HG02798 (cell line): ENCODE results near the gene MAP3K14.
"Not testable (repeated sequence)": the region's sequence is repeated elsewhere in the genome, so short reads cannot be mapped to it uniquely, and the experiment has no call there.

ENCODE experiments used
- ATAC-seq: cut with Tn5 transposase; IDR thresholded peaks from one replicate; pipeline ENCODE4 v1.9.1; 2021; ENCODE audit warnings: mild to moderate bottlenecking; ENCODE audit not compliant: unreplicated experiment, poor library complexity

Gene MAP3K14

DNA sequence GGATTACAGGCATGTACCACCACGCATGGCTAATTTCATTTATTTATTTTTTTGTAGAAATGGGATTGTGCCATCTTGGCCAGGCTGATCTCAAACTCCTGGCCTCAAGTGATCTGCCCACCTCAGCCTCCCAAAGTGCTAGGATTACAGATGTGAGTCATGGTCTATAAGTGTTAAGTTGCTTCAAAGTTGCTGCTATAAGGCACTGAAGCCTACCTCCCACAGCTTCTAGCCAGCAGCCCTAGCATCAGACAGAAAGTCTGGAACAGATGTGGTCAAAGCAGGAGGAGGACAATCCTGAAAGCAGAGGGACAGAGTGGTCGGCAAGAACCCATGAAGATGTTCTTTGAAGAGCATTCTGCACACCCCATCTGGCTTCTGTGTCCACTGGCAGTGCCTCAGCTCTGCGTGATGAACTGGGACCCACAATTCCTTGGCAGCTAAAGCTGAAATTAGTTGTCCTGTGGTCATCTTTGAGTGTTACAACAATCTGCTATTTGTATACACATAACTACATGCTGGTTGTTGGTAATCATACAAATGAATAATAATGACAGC, 11.2 kb downstream of the MAP3K14 start:
- ATAC-seq, result no peak

GRCh38 chr17:45302649-45303173, 14.1 kb downstream of the MAP3K14 start:
- peak; percentile 64 for ATAC-seq

GRCh38 chr17:45302220-45302619, 14.6 kb downstream of the MAP3K14 start:
- not testable (repeated sequence) for ATAC-seq

DNA sequence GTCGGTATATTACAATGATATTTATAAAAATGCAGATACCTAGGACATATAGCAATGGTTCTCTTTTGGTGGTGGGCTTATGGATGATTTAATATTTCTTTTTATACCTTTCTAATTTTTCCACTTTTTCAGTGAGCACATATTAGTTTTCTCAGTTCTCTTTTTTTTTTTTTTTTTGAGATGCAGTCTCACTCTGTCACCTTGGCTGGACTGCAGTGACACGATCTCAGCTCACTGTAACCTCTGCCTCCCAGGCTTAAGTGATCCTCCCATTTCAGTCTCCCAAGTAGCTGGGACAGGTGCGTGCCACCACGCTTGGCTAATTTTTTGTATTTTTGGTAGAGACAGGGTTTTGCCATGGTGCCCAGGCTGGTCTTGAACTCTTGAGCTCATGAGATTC, 15.1 kb downstream of the MAP3K14 start:
- no peak for ATAC-seq

- no peak for ATAC-seq
These were observed 16.6 kb downstream of the MAP3K14 start for GRCh38 chr17:45300060-45300751.

GRCh38 chr17:45299361-45299760, 17.5 kb downstream of the MAP3K14 start:
- ATAC-seq, result no peak

- ATAC-seq, result no peak
These were observed 18.1 kb downstream of the MAP3K14 start for GRCh38 chr17:45298546-45299285.

DNA sequence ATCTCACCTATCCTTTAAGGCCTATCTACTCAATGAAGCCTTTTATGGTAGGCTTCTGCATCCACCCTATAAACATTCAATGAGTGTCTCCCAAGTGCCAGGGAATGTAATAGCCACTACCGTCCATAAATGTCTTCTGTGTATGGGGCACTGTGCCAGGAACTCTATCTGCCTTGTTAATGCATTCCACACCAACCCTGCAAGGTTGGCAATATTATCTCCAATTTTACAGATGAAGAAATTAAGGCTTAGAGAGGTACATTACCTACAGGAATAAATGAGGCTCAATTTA, 20.0 kb downstream of the MAP3K14 start:
- ATAC-seq, result no peak

- peak; percentile 31 for ATAC-seq
These were observed 20.6 kb downstream of the MAP3K14 start for GRCh38 chr17:45296003-45296832.

GRCh38 chr17:45294506-45294905, 22.3 kb downstream of the MAP3K14 start:
- no peak for ATAC-seq

DNA sequence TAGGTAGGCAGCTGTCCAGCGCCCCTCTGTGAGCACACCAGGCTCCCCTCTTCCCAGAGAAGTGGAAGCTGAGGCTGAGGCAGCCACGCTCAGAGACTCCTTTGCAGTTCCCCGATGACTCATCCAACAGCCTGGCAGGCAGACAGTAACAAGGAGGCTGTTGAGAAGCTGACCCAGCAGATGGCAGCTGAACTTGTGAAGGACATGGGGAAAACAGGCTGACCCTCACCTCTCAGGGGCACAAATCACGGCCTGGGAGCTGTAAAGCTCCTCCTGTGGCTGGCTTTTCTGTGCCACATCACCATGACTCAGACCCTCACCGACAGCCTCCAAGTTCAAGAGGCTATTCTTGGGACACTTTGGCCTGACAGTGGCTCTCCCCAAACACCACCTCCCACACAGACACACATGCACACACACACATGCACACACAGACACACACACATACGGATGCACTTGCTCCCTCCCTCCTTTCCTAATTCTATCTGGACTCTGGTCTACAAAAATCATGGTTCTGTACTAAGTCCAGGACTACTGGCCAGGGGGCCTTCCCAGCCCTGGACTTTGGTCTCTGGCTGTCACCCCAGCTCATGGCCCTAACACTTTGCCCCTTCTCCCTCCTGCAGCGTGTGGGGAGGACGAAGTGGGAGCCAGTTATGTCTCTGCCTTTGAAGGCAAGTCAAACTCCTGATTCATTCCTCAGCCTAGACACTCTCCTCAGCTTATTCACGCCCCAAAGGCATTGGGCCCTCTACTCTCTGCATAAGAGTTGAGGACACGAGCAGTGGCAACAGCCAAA, 23.2 kb downstream of the MAP3K14 start:
- peak; percentile 31 for ATAC-seq

DNA sequence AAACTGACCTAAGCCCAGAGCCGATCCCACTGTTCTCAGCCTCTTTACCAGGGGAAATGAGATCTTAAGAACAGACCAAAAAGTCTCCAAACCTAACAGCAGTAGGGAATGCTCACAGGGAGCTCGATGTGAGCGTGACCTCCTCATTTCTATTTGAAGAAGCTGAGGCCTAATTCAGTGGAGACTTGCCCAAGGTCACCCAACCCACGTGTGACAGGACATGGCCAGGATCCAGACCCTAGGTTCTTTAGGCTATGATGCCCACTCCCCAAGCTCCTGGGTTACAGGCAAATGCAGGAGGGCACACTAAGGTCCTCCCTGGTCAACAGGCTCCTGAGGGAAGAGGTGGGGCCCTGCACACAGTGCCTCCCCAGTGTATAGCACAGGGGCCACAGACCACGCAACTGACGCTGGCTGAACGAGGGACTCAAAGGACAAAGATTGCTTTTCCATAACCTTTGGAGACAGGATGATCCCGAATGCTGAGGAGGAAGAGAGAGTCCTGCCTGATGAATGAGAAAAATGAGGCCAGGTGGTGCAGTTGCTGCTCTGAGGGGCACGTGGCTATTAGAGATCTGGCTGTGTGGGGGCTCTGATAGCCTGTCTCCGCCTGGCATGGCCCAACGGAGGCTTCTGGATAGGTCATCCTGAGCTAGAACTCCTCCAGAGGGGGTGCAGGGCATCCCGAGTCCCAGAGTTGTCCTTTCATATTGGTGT, 24.0 kb downstream of the MAP3K14 start:
- ATAC-seq, result peak; percentile 13

DNA sequence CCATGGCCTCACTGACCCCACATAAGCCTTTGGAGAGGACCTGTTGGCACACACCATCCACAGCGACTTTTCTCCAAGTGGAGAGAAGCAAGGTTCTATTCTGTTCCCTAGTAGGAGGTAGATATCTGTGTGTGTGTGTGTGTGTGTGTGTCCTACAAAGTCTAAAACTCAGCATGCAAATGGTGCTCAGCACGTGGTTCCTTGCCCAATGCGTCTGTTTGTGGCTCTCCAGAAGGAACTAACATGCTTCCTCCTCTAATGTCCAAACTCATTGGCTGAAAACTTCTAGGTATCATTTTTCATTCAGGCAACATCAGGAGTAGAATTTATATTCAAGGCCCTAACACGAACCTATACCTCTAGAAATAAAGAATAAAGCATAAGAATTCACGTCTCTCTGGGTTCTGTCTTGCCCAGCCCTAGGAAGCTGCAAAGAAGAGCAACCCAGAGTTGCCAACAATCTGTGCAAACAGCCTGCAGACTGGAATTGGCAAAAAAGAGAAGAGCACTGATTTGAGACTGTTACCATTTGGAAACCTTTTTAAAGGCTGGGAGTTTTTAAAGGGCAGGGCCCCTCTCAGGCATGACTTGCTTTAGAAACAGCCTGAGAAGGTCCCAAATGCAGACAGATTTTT, 25.5 kb downstream of the MAP3K14 start:
- no peak for ATAC-seq

GRCh38 chr17:45290269-45290765, 26.5 kb downstream of the MAP3K14 start:
- ATAC-seq, result no peak

DNA sequence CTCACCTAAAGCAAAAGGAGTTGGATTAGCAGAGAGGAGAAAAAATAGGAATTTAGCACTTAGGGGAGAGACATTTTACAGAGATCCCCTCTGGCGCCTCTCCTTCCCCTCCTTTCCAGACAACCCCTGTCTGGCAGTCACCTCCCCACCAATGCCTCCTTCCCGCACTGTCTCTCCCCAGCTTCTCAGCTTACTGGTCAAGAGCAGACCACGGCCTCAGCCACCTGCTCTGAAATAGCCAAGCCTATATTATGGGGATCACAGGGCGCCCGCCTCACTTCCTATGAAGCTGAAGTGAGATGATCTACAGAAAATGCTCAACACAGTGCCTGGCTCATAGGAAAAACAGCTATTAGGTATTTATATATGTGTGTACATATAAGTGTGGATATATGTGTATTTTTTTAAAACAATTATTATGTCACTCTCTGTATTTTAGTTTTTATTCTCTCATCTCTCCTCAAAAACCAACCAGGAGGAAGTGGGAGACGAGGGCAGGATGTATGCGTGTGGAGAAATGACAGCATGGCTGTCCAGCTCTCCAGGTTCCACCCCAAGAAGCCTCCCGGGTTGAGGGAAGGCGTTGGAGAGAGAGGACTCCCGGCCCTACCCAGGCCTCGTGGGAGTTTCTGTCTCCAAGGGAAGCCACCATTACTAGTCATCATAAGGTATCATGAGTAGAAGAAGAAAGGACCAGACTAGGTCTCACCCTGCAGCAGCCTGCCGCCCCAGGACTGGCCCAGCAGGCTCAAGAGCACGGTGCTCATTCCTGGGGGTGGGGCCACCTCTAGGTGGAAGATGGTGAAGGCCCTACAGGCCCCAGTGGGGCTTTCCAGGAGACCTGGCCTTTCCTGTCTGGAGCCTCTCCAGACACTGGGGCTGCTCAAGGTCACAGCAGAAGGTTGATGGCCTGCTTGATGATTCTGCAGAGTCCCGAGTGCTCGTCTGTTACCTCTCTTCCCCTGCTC, 27.2 kb downstream of the MAP3K14 start:
- no peak for ATAC-seq

- ATAC-seq, result no peak
These were observed 28.0 kb downstream of the MAP3K14 start for GRCh38 chr17:45288825-45289224.
